ENCODE measurements around the gene APOA5.
"Not testable (repeated sequence)": the region's sequence is repeated elsewhere in the genome, so short reads cannot be mapped to it uniquely, and the experiment has no call there.

APOA5 gene

DNA sequence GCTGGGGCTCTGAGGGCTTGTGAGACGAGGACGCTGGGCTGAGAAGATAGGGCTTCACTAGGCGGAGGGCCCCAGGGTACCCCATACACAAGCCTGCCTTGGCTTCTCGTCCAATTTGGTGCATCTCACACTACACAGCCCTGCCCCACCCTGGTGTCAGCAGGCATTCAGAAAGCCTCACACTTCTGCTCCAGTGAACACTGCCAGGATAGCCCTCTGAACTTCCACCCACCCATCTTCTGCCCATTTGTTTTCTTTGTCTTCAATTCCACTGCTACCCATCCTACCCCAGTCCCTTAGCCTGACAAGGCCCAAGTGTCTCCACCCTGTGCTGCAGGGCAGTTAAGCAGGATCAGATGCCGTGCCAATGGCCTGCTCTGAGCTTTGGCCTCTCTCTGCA is 17.0 kb downstream of the APOA5 start:
- DNase-seq (ENCODE audit: low read depth in 3 of 3) = no peak

DNA sequence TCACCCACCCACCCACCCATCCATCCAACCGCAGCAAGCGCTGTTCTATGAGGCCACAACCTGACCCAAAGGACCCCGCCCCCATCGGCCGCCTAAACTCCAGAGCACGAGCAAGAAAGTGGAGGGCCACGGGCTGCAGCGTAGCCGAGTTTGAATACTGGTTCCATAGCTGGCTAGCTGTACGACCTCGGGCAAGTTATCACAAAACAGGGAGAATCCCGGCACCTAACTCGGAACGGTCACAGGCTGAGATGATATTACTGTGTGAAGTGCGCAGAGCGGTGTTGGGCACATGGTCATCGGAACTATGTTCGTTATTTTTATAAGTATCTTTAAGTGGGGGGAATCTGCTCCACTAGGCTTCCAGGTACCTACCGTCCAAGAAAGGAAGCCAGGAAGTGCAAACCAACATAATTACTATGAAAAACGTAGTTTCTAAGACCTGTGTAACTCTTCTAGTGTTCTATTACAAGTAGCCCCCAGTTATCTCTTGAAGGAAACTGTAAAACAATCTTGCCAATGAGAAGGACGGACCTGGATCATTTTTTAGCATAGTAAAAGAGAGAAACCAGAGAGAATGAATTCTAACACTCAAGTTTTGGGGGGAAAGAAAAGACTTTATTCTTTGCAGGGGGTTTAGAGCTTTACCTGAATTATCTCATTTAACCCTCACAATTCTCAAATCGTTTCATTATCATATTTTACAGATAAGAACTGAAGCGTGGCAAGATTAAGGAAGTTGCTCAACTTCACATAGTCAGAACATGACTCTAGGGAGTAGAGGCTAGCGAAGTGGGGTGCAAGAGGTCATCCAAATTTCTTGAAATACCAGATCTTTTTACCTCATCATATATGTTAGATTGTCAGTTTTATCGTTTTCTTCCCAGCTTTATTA is 18.2 kb downstream of the APOA5 start:
- no peak for DNase-seq (ENCODE audit: low read depth in 3 of 3)

DNA sequence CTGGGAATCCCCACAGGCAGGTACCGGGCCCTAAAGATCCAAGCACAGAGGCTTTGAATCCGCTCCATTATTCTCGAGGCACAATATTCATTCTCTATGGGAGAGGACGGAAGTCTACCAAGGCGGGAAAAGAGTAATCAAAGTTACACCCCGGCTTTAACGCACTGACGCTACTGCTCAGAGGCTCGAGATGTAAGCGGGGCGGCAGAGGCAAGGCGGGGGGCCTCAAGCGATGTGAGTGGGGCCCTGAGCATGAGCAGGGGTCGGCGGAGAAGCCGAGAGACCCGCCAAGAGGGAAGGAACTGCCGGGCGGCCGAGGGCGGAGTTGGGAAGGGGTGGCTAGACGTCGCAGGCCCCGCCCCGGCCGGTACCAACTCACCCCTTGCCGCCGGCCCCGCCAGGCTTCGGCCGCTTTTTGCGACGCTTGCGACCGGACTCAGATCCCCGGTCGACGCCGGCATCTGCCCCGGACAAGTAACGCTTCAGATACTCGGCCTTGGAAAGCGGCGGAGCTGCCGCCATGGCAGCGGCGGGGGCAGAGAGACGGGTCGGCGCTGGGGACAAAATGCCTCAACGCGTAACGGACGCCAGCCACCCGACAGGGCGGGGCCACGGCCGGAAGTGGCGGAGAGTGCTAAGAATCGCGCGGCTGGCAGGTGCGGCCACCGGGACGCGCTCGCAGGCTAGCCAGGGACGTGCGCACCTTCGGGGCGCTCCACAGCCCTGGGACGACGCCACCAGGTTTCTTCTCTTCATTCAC is 19.1 kb downstream of the APOA5 start, which contains the start of gene BUD13:
BUD13 (minus strand) TSS at position 545 of the 760 bp plus-strand sequence; CDS start at position 522, 23 bp downstream.
- peak; percentile 85 to 94 (median 86) for DNase-seq (ENCODE audit: low read depth in 3 of 3)

DNA sequence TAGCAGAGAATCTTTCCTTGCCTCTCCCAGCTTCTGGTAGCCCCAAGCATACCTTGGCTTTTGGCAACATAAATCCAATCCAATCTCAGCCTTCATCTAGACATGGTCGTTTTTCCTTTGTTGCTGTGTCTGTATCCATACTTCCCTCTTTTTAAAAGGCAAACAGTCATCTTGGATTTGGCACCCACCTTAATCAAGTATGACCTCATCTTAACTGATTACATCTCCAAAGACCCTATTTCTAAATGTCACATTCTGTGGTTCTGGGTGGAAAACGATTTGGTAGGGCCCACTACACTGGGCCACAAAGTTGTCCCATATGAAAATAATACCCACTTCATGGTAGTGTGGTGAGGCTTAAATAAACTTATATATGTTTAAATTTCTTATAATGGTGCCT is 19.7 kb downstream of the APOA5 start:
- no peak for DNase-seq (ENCODE audit: low read depth in 3 of 3)

GRCh38 chr11:116762132-116762531 is 29.5 kb downstream of the APOA5 start:
- DNase-seq (ENCODE audit: low read depth in 3 of 3) = no peak

GRCh38 chr11:116756044-116756443 is 35.6 kb downstream of the APOA5 start:
- DNase-seq (ENCODE audit: low read depth in 3 of 3) = not testable (repeated sequence)

- no peak for DNase-seq (ENCODE audit: low read depth in 3 of 3)
These were observed 41.5 kb downstream of the APOA5 start for GRCh38 chr11:116750070-116750718.

DNA sequence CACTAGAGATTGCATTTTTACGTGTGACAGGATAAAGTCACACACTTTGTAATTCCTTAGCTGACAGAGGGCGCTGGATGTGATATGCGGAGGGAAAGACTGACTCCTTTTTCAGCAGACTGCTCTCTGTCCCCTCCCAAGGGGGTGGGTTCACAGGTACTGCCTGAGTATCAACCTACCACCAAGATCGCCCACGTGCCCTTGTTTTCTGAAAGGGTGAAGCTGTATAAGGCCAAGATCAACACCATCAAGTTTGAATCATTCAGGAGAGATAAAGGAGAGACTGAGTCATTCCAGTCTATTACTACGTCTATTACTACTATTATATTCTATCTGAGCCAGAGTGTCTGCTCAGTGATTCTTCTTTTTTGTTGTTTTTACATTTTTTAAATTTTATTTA is 49.6 kb downstream of the APOA5 start:
- DNase-seq (ENCODE audit: low read depth in 3 of 3) = no peak

GRCh38 chr11:116740741-116741140 is 50.9 kb downstream of the APOA5 start:
- no peak for DNase-seq (ENCODE audit: low read depth in 3 of 3)

All from stimulated activated CD4-positive, alpha-beta T cell treated with anti-CD3 and anti-CD28 coated beads, TNF-alpha, amount 100 ng/mL, for 48 hours (primary cell).